ENCODE measurements around the gene GAMT.

DNA sequence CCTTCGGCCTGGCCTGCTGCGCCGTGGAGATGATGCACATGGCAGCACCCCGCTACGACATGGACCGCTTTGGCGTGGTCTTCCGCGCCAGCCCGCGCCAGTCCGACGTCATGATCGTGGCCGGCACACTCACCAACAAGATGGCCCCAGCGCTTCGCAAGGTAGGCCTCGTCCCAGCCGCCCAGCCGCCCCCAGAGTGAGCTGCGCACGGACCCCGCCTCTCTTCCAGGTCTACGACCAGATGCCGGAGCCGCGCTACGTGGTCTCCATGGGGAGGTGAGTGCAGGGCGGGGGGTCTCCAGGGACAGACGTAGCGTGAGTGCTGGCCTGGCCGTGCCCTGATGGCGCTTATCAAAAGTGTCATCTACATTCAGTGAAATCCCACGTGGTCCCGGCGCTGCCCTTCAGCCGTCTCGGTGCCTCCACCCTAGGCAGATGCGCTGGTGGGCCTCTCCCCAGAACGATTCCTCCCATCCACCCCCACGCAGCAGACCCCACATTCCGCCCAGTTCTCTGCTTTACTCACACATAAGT lies 10.4 kb downstream of the GAMT start:
- no peak for TF ChIP-seq GATA3 (IDR thresholded peaks at IDR 0.05; ENCODE audit: low read depth, low read length)
- no peak for TF ChIP-seq GATA2 (IDR thresholded peaks at IDR 0.05; ENCODE audit: low read depth, low read length)
